ENCODE data around the gene PATL2.
"Not testable (repeated sequence)": the region's sequence is repeated elsewhere in the genome, so short reads cannot be mapped to it uniquely, and the experiment has no call there.

GRCh38 chr15:44743454-44743853, 32.3 kb upstream of the PATL2 start:
- TF ChIP-seq CTCF (IDR thresholded peaks at IDR 0.05; ENCODE audit: low read length); EZH2 (IDR thresholded peaks at IDR 0.05; ENCODE audit: borderline replicate concordance, low read length): not testable (repeated sequence)
